Kidney capillary endothelial cell (primary cell): ENCODE data around the gene CIT.
"Not testable (repeated sequence)": the region's sequence is repeated elsewhere in the genome, so short reads cannot be mapped to it uniquely, and the experiment has no call there.

Source experiments
- DNase-seq: peaks from one replicate; pipeline ENCODE4 v3.0.0-alpha.2; 2018; ENCODE audit warnings: low spot score

The CIT gene

DNA sequence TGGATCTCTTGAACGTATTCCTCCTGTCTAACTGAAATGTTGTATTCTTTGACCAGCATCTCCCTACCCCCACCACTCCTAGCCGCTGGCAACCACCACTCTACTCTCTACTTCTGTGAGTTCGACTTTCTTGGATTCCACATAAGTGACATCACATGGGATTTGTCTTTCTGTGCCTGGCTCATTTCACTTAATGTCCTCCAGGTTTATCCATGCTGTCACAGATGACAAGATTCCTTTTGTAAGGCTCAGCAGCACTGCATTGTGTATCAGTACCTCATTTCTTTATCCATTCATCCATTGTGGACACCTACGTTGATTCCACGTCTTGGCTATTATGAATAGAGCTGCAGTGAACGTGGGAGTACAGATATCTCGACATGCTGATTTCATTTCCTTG, 198.7 kb downstream of the CIT start:
- no peak for DNase-seq

DNA sequence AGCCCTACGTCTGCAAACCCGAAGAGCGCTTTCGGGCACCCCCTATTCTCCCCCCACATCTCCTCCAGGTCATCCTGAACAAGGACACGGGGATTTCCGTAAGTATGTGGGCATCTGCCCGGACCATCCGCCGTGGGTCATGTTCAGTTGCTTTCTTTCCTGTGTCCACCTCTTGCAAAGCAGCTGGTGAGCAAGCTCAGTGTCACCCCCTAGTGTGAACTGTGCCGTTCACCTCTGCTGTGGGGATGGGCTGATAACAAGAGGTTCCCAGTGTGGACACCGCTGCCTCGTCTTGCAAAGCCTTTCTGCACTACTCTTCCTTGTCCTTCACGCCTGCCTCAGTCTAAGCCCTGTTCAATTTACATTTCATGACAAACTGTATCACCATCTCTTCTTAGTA, 200.5 kb downstream of the CIT start:
- no peak for DNase-seq

DNA sequence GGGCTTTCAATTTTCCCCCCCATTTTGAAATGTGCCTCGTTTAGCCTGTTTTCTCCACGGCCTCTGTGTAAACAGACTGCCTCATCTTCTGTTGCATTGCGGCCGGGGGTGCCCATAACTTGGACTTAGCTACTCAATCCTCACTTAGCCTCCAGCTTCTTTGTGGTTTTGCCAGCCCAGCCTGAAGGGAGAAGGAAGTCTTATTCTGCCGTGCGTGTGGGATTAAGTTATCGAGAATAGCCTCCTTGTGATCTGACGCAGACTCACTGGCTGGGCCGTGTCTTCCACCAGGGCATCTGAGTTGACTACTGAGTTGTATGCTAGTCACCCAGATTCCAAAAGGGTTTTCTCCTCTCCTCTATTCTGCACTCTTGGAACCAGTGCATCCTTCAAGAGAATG, 201.1 kb downstream of the CIT start:
- DNase-seq = no peak

DNA sequence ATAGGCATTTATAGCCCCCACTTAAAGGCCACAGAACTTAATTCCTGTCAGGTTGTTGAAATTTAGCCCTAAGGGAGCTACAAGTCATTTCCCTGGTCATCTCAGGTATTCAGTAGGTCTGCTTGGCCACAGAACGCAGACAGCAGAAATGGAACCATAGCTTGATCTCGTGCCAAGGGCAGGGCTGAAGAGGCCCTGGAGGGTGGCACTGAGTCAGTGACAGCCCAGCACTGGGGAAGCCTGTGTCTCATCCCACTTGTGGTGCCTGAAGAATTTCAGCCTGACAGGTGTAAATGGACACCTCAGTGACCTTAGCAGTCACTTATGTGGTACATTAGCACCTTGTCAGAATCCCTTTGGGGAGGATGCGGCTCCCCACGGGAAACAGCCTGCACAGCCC, 202.6 kb downstream of the CIT start:
- no peak for DNase-seq

DNA sequence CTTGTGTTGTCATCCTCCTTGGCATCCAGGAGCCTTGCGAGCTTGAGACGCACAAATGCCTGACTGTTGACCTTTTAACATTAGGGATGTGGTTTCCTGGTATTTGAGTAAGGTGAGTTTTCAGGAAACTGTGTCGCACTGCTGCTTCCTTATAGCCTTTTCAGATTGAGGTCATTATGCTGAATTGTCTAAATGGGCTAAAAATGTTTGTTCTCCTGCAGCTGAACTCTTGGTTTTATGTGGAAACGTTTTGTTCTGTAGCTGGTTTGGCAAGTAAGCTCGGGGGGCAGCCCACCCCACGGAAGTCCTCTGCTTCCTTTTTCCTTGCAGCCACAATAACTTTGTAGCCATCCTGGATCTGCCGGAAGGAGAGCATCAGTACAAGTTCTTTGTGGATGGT, 203.5 kb downstream of the CIT start:
- peak; percentile 93 for DNase-seq

DNA sequence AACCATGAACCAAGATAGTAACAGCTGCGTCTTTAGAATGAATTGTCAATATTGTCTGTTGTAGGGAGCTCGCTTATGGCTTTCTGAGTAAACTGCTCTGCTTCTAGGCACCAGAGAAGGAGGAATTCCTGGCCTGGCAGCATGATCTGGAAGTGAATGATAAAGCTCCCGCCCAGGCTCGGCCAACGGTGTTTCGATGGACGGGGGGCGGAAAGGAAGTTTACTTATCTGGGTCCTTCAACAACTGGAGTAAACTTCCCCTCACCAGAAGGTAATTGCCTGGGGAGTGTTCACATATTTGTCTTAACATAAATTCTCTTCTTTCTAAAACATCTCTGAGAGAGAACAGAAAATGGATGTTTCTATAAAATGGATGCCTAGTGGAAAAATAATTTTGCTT, 204.9 kb downstream of the CIT start:
- no peak for DNase-seq

DNA sequence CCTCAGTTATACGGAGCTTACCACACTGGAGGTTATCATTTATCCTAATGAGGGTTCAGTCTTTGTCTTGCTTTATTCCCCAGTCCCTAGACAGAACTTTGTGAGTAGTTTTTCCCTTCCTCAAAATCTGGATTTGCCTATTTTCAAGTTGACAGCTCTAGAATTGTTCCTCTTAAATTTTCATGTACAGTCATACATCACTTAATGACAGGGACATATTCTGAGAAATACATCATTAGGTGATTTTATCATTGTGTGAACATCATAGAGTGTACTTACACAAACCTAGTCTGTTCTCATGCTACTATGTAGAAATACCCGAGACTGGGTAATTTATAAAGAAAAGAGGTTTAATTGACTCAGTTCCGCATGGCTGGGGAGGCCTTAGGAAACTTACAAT, 206.1 kb downstream of the CIT start:
- DNase-seq = no peak

DNA sequence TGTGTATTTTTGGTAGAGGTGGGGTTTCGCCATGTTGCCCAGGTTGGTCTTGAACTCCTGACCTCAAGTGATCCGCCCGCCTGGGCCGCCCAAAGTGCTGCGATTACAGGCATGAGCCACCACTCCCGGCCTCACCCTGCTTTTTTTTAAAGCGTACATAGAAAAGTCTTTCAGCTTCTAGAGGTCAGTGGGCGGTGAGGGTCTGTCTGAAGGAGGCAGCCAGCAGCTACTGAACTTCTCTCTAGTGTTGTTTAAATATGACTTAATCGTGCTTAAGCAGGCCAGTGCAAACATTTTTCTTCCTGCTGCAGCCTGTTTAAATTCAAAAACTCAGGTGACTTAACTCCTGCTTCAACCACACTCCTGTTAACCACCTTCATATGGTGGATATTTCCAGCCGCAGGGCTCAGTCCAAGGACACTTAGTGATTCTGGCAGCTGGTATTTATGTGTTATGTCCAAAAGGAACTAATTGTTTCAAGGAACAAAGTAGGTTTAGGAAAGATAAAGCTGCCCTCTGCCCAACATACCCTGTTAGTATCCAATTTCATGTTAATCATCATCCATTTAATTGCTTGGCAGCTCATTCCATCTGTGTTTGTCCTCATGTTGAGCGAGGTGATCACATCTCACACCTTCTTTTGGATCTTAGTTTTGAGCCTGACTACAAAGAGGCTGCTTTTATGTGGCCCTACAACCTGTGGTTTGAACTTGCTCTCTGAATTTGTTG, 207.2 kb downstream of the CIT start:
- no peak for DNase-seq

DNA sequence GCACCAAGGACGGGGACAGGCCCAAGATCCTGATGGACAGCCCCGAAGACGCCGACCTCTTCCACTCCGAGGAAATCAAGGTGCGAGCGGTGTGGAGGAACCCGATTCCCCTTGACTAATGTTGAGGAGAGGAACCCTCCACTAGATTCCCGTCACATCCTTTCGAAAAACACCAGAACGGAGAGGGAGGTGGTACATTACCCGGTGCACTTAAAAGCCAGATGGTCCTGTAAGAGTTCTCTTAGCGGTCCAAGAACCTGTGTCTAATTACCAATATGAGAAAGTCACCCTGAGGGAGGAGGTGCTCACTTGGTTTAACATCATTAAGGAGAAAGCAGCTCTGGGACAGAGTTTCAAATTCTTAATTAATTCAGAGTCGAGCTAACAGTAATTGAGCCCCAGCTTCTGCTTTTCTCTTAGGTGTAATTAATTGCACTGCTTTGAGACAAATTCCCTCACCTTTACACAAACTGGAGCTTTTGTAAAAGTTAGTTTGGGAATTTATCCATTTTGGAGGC, 208.7 kb downstream of the CIT start:
- DNase-seq = no peak

DNA sequence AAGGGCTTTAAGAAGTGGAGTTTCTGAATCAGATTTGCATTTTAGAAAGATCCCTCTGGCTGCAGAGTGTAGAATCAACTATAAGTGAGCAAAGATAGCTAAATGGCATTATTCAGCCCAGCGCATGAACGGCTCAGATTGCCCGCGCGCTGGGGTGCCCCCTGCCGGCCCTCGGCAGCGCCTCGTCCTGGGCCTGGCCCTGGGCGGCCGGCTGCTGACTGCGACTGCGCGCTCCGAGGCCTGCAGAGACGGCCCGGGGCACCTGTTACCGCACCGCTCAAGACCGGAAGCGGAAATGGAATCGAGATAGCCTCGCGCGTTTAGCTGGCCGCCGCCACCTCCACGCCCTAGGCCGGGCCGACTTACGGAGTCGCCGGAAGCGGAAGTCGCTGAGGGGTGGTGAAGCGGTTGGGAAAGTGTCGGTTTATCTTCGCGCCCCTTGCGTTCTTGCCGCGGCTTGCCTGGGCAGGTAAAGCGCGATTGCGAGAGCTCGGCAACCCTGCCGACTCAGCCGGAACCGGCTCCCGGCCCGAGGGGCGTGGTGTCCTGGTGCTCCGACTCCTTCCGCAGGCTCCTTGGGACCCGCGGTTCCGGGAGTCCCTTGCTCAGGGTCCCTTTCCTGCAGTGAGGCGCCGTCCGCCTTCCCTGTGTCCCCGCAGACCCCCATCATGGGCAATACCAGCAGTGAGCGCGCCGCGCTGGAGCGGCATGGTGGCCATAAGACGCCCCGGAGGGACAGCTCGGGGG, 209.4 kb downstream of the CIT start, which contains the start of gene PRKAB1:
Gene PRKAB1 (plus strand): TSS at position 557 of the 747 bp plus-strand sequence. CDS start 112 bp downstream, at position 669.
- DNase-seq = peak; percentile 97

DNA sequence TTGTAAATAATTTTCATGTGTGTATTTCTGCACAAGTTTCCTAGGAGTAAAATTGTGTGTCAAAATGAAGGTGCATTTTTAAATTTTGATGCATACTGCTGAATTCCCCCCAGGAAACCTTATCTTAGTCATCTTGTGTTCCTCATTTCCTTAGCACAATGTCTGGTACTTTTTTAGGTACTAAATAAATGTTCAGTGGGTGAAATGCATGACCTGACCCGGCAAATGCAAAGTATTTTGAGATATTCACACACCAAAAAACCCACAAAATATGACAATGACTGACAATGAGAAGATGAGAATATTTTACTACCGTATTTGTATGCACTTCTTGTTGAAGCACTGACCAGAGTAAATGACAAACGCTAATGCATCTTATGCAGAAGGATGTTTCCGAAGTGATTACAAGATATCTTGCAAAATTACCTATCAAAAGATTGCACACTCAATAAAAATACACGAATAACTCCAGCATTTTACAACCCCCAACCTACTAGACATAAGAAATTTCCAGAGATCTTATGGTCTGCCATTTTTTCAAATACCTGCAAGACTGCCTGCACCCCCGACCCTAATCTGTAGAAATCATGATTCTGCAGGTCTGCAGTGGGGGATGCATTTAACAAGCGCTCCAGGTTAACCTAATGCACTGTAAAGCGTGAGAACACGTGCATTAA, 210.1 kb downstream of the CIT start:
- peak; percentile 40 for DNase-seq

DNA sequence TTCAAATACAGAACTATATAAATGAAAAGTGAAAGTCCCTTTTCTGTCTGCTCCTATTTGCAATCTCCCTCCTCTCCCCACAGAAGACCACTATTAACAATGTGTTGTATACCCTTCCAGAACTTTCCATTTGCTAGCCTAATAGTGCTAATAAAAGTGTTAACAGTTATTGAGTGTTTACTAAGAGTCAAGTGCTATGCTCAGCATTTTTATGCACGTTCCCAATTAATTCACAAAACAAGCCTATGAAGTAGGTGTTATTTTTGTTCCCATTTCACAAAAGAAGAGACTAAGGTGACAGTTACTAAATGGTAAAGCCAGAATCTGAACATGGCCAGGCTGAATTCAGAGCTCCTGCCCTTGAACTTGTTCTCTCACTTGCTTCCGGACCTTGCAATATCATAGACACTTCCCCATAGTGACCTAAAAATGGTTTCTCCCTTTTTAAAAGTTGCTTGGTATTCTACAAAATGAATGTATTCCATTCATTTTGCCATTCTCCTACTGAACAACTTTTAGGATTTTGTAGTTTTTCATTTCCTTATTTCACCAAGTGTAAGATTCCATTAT, 210.8 kb downstream of the CIT start:
- DNase-seq = no peak

DNA sequence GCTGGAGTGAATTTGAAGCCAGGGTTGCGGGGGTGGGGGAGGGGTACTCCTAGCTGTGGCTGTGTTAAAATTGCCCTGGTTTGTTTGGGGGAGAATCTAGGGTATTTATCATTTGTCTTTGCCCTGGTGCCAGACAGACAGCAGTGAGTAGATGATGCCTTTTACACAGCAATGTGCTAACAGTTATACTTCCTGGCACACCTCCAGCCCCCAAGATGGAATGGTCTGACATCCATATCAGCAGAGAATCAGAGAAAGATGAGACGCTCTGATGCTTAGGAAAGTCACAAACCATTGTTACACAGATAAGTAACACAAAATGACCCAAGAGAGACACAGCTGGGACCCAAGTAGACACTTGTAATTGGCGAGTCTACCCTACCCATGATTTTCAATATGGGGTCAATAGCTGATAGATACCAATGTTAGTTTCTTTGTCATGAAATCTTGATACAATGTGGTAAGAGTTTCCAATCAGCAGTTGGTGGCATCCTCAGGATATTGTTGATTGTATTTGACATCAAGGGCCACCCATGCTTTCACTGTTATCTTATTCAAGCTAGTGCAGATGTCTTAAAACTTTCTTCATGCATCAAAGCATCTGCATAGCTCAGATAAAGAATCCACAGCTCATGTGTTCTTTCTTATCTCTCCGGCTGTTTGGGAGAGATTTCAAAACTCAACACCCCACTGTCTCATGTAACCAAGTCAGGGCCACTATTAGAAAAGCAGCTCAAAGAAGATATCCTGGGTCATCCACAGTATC, 211.8 kb downstream of the CIT start:
- DNase-seq = no peak

DNA sequence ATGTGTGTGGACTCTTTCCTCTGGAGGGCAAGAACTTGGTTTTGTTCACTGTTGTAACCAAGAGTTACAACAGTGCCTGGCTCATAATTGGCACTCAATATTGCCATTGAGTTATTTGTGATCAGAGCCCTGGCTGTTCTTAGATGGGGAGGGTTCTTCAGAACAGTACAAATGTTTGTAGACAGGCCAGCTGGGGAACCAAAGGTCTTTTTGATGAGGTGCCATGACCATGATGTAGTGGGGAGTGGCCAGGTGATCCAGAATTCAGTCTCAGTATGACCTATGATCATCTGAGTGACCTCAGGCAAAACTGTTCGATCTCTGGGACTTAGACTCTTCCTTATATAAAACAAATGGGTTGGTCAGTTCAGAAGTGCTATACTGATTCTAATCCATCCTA, 212.5 kb downstream of the CIT start:
- DNase-seq = no peak

DNA sequence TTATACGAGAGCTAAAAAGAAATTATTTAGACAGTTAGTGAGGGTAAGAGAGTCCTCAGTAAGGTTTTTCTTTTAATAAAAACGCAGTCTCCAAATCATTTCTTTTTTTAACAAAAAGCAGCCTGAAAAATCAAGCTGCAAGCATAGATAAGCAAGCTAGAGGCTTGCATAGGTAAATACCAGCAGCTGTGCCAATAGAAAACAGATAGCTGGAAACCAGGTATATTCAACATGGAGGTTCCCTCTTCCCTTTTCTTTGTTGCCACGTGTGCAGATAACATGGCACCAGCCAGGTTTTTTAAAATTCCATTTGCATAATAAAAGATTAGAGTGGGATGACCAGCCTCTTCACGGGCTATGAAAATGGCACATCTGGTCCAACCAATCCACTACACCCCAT, 215.2 kb downstream of the CIT start:
- DNase-seq = no peak

DNA sequence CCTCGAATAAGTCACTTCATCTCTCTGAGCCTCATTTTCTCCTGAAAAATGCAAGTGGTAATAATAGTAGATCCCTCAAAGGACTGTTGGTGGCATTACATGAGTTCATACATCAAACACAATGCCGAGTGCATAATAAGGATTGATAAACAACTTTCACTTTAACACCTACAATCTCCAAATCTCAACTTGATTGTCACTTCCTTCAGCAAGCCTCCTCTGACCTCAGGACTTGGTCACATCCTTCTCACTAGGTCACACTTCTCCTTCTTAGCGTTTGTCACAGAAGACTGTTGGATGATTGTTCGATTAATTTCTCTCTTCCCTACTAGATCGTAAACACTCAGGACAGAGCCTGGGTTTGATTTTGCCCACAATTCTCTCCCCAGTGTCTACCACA, 217.0 kb downstream of the CIT start:
- DNase-seq = no peak

DNA sequence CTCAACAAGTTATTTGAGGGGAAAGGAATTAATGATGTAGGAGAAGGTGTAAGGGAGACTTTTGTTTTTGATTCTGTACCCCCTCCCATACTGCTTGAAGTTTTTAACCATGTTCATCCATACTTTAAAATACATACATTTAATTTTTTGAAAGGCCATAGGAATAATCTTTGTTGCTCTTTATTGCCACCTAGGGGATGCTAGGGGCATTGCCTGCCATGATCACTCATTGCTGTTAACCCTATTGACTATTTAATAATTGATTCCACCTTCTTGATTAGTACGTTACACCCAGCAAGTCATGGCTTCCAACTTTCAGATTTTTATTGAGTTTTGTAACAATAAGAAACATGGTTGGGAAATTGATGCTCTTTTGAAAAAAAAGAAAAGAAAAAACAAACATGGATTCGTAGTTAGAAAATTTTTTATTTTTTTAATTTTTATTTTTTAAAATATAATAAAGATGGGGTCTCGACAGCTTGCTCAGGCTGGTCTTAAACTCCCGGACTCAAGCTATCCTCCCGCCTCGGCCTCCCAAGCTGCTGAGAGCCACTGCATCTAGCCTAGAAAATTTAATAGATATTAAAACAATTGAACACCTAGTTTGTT, 217.7 kb downstream of the CIT start:
- peak; percentile 48 for DNase-seq

DNA sequence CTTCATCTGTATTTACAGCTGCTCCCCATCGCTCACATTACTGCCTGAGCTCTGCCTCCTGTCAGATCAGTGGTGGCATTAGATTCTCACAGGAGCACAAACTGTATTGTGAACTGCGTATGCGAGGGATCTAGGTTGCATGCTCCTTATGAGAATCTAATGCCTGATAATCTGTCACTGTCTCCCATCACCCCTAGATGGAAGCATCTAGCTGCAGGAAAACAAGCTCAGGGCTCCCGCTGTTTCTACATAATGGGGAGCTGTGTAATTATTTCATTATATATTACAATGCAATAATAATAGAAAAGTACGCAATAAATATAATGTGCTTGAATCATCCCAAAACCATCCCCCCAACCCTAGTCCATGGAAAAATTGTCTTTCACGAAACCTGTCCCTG, 219.0 kb downstream of the CIT start:
- not testable (repeated sequence) for DNase-seq

DNA sequence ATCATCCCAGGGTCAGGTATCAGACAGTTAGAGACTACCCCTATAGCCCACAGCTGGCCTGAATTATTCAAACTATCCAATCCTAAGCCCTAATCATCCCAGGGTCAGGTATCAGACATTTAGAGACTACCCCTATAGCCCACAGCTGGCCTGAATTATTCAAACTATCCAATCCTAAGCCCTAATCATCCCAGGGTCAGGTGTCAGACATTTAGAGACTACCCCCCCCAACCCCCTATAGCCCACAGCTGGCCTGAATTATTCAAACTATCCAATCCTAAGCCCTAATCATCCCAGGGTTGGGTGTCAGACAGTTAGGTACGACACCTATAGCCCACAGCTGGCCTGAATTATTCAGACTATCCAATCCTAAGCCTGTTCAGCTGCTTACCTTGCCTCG, 220.1 kb downstream of the CIT start:
- DNase-seq = not testable (repeated sequence)

DNA sequence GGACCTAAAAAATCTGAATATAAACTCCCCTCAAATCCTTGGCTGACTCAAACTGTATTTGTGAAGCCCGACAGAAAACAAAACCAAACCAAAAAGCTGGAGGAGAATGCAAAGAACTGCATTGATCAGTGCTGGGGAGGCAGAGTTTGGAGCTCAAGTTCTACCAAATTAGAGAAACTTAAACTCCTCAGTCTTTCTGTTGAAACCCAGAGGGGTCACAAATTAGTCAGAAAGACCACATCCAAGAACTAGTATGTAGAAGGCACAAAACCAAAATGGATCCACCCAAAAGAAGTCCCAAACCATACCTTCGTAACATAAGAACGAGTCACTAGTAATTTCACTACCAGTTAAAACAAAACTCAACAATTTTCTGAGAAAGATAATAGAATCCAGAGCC, 224.5 kb downstream of the CIT start:
- DNase-seq = no peak

DNA sequence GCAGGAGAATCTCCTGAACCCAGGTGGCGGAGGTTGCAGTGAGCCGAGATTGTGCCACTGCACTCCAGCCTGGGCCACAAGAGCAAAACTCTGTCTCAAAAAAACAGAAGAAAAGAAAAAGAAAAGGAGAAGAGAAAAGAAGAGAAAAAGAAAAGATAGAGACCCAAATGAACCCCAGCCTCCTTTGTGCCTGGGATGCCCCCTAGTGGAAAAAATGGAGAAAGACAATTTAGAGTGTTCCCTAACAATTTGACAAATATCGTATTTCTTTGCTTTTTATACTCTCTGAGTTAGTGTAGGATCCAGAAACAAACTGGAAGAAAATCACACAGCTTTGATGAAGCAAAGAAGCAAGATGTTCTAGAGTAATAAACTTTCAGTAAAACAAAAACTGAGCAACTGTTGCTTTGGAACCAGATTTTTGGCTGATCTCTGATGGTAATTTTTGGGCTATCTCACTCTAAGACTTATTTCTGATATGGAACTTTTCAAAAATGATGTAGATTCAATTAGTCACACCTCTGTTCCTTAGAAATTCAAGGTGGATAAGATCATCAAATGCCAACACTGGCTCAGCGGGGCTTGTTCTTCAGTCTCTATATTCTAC, 227.8 kb downstream of the CIT start:
- no peak for DNase-seq
